Suprapubic skin (tissue), 3 donors: ENCODE measurements around the gene RBMS3.

Experiments
- CTCF ChIP-seq, 2 donors: fragments of 200-600 bp in 1 of 2; fragments of 450-650 bp in 1 of 2; sonication (generic) in 1 of 2; IDR thresholded peaks; one replicate each; pipeline ENCODE4 v1.5.1; 2016 to 2019; ENCODE audit warnings: antibody characterized with exemption in 2 of 2, mild to moderate bottlenecking in 1 of 2, moderate library complexity in 1 of 2
- POLR2A ChIP-seq, 2 donors: fragments of 450-650 bp; IDR thresholded peaks; one replicate each; pipeline ENCODE4 v1.6.1; 2017; ENCODE audit warnings: antibody characterized with exemption in 2 of 2, mild to moderate bottlenecking in 2 of 2, moderate library complexity in 2 of 2

- TF ChIP-seq POLR2A (IDR thresholded peaks at IDR 0.05) (no peak), CTCF (IDR thresholded peaks at IDR 0.05) (no peak)
Measured at GRCh38 chr3:30017901-30018300, 737.0 kb downstream of the RBMS3 start.
